CD4-positive, alpha-beta T cell treated with Interleukin-6 for 4 hours (primary cell): ENCODE results near the gene BMP8B.

Experiments
- DNase-seq: peaks from one replicate; pipeline ENCODE4 v3.0.0-alpha.2; 2020; ENCODE audit warnings: mixed read lengths

The BMP8B gene

DNA sequence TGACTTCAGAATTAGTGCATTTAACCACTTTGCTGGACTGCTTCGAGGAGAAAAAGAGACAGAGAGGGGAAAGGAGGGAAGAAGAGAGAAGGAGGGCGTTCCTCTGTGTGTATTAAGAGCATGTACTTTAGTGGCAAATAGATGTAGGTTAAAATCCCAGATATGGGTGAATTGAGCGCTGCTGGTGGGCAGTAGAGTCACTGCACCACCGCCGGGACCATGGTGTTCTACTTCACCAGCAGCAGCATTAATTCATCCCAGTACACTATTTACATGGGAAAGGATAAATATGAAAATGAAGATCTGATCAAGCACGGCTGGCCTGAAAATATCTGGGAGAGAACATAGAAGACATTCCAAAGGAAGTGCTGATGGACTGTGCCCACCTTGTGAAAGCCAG lies 70.9 kb downstream of the BMP8B start:
- DNase-seq: no peak

DNA sequence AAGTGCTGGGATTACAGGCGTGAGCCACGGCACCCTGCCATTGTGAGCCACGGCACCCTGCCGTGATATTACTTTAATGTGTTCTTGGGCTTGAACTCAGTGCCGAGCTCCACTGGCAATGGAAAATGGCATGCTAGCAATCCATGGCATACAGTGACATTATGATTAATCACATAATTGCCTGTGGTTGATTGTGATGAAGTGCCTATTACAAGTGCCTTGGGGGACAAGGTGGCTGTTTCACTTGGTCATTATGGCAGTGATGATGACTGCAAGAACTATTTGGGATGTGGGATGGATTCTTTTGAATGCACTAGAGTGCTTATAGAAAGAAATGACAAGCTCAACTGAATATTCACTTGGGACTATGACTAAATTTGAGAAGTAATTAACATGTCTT lies 75.1 kb downstream of the BMP8B start:
- no peak for DNase-seq

DNA sequence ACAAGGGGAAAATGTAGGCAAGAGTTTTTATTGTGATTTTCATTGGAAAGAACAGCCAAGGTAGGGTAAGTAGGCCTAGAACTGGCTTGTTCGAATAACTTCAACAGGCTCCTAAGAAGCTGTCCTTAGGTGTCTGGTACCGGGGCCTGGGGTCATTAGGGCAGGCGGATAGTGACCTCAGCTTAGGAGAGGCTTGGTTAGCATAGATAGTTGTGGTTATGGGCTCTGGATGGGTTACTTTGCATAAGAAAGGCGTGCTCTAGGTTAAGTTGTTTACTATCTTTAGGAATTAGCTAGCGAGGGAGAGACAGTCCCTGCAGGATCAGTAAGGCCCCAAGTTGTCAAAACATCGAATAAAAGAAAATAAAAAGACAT lies 76.7 kb downstream of the BMP8B start:
- DNase-seq: no peak

DNA sequence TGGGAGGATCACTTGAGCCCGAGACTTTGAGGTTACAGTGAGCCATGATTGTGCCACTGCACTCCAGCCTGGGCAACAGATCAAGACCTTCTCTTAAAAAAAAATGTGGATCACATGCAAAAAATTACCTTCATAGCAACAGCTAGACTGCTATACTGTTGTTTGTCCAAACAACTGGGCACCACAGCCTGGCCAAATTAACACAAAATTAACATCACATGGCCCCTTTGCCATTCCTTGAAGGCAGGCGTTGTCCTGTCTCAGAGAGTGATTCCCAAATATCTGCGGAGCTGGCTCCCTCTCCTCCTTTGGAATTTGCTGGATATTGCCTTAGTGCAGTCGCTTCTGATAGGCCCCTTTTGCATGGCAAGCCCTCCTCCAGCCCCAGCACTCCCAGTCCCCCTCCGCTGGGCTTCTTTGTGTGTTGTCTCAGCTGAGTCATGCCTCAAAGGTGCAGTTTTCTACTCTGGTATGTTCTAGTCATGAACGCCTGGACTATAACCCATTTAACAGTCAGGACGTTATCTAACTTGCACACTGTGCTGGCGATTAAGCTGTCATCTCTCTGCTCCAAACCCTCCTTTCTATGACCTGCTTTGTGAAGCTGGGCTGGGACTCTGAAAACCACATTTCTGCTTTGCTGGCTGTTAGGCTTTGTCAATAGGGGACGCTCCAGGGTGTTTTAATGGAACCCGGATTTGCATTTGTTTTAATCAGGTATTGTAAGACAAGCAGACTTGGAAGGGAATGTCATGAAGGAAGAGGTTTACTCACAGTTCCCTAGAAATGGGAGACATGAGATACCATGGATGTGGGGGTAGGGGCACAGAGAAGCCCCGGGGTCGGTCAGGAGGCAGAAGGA lies 77.3 kb downstream of the BMP8B start:
- no peak for DNase-seq

DNA sequence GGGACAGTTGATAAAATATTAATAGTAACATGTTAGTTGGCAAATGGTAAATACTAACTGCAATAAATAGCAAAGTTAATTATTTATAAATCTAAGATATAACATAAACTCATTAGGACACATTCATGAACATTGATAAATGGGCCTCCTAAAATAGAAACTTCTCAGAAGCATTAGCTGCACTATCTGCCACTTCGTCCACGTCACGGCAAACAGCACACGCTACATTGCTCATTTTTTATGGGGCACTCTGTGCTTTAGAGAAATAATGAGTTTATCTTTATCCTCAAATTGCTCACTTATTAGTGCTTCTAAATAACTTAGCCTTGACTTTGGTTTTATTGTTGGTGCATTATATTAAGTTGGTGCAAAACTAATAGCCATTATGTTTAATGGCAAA lies 81.2 kb downstream of the BMP8B start:
- no peak for DNase-seq
